ENCODE measurements around the gene SPATA3.
A peak's percentile ranks its signal among the peaks of the same experiment; 100 is the strongest.

Gene SPATA3

DNA sequence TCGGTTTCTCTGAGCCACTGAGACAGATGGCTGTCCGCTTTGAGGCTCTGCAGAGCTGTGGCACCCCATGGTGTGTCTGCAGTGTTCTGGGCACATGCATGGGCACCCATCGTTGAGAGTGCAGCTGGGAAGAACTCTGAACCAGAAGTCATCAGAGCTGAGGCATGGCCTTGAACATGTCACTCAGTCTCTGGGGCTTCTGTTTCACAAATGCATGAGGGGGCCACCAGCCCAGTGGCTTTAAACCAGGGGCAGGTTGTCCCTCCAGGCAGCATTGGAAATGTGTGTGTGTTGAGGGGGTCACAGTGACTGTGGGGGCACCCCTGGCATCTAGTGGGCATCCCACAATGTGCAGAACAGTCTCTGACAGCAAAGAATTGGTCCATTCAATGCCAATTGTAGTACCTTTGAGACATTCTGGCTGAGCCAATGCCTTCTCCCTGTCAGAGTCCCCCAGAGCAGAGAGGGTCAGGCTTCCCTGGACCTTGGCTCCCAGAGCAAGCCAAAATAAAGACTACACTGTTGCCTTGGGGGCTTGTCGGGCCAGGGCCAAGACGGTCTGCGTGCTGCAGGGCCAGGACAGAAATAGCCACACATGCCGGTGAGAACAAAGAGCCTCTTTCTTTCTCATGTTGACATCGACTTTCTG is 51.5 kb downstream of the SPATA3 start:
- Histone ChIP-seq H3K4me3 (ENCODE audit: low read length) (no peak overlapping the region), H3K27ac (ENCODE audit: low read length) (no peak overlapping the region)

DNA sequence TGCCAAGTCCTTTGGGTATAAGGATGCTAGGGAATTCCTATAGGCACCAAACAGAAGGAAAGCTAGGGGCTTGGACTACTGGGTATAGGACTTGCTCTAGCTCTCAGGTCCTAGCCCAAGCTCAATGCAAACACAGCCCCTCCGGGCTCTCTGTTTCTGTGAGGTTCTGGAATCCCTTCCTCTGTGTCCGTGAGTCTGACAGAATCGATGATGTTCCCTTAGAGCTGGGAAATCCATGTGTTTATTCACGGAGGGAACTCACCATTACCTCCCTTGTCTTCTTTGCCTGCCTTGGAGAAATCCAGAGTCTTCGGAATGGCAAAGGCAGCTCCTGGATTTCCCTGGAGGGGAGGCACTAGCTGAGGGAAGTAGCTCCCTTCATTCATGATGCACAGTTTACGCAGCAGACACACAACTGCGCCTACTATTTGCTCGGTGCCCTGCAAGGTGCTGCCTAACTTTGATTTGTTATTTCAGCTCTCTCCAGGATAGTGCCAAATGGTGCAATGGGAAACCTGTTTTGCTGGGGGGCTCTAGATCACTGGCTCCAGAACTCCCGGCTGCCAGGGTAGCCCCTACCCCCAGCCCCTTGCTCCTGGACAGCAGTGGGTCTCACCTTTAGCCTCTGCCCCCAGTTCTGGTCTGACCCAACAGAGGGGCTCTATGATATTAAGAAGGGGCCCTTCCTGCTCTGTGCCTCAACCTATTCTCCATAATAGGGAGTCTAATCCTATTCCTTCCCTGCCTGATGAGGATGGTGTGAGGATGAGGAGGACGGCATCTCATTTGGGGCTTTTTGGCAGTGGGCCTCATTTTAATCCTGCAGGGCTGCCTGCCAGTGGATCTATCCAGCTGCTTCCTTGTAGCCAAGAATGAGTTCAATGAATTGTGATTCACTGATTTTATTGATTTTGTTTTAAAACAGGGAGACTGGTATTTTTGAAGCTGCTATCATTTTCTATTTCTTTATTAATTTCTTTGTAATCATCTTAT is 52.3 kb downstream of the SPATA3 start:
- Histone ChIP-seq H3K4me3 (ENCODE audit: low read length) (no peak overlapping the region), H3K36me3 (ENCODE audit: insufficient read depth, low read depth, low read length) (no peaks in the 10 kb centered on the region), H3K9ac (ENCODE audit: low read depth, low read length) (no peak overlapping the region), H3K27me3 (ENCODE audit: insufficient read depth, low read length) (peaks cover 41% of the 10 kb centered on the region), H3K27ac (ENCODE audit: low read length) (no peak overlapping the region), H3K4me1 (ENCODE audit: insufficient read depth, low read length) (no peaks in the 10 kb centered on the region; the same call in 1 of the 2 replicates), H3K9me3 (ENCODE audit: insufficient read depth, low read depth, low read length) (no peaks in the 10 kb centered on the region)

More for the DNA sequence above, 51.5 kb downstream of the SPATA3 start:
- H3K9ac ChIP-seq (ENCODE audit: low read depth, low read length): no peak overlapping the region
- H3K9me3 ChIP-seq (ENCODE audit: insufficient read depth, low read depth, low read length): no peaks in the 10 kb centered on the region
- H3K27me3 ChIP-seq (ENCODE audit: insufficient read depth, low read length): peaks cover 34% of the 10 kb centered on the region
- no peaks in the 10 kb centered on the region; the same call in 1 of the 2 replicates for H3K4me1 ChIP-seq (ENCODE audit: insufficient read depth, low read length)
- no peaks in the 10 kb centered on the region for H3K36me3 ChIP-seq (ENCODE audit: insufficient read depth, low read depth, low read length)

DNA sequence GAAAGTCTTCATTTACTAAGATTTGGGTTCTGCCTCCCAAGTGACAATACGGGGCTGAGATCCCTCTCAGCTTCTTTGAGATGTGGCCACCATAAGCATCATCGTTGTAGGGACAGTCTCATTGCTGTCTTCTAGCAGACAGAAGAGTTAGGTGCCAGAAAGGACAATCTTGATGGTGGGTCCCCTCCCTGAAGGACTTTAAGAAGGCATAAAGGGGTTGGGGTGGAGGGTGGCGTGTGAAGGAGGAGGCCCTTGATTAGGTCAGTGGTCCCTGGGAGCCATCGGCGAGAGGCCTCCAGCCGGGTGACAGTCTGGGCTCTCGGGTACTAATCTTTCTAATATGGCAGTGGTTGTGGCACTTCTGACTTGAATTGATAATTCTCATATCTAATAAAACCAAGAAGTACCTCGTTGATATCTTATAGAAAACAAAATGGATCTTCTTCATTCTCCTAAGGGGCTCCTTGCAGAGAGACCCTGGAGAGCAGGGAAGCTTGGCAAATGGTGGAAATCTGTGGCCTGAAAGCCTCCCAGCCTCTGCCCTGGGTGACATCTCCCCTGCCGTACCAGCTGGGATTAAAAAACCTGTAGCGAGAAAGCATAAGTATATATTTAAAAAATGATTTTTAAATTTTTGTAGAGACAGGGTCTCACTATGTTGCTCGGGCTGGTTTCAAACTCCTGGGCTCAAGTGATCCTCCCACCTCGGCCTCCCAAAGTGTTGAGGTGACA is 53.5 kb downstream of the SPATA3 start:
- no peak overlapping the region for H3K27ac ChIP-seq (ENCODE audit: low read length)
- no peaks in the 10 kb centered on the region; the same call in 1 of the 2 replicates for H3K4me1 ChIP-seq (ENCODE audit: insufficient read depth, low read length)

GRCh38 chr2:231050018-231050901 is 54.3 kb downstream of the SPATA3 start:
- Histone ChIP-seq H3K27me3 (ENCODE audit: insufficient read depth, low read length) (peaks cover 57% of the 10 kb centered on the region), H3K4me3 (ENCODE audit: low read length) (no peak overlapping the region), H3K27ac (ENCODE audit: low read length) (no peak overlapping the region), H3K9ac (ENCODE audit: low read depth, low read length) (no peak overlapping the region), H3K9me3 (ENCODE audit: insufficient read depth, low read depth, low read length) (no peaks in the 10 kb centered on the region), H3K4me1 (ENCODE audit: insufficient read depth, low read length) (no peaks in the 10 kb centered on the region; the same call in 1 of the 2 replicates), H3K36me3 (ENCODE audit: insufficient read depth, low read depth, low read length) (no peaks in the 10 kb centered on the region)

More for the DNA sequence above, 53.5 kb downstream of the SPATA3 start:
- no peak overlapping the region for H3K9ac ChIP-seq (ENCODE audit: low read depth, low read length)
- no peaks in the 10 kb centered on the region for H3K36me3 ChIP-seq (ENCODE audit: insufficient read depth, low read depth, low read length)
- H3K27me3 ChIP-seq (ENCODE audit: insufficient read depth, low read length): peaks cover 53% of the 10 kb centered on the region
- H3K9me3 ChIP-seq (ENCODE audit: insufficient read depth, low read depth, low read length): no peaks in the 10 kb centered on the region
- no peak overlapping the region for H3K4me3 ChIP-seq (ENCODE audit: low read length)

DNA sequence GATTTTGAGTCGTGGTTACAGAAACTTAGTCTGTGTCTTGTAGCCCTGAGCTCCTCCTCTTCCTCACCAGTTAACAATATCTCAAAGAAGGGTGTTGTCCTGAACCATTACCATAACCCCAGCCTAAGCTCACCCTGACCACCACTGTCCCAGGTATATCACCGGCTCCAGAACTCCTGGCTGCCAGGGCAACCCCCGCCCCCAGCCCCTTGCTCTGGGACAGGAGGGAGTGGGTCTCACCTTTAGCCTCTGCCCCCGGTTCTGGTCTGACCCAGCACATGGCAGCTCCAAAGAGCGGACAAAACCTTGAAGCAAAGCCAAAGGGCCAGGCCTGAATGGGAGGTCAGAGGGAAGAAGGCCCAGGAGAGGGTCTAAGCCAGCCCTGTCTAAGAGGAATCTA is 55.2 kb downstream of the SPATA3 start:
- H3K27ac ChIP-seq (ENCODE audit: low read length): no peak overlapping the region
- no peaks in the 10 kb centered on the region for H3K36me3 ChIP-seq (ENCODE audit: insufficient read depth, low read depth, low read length)
- H3K9me3 ChIP-seq (ENCODE audit: insufficient read depth, low read depth, low read length): no peaks in the 10 kb centered on the region
- no peaks in the 10 kb centered on the region; the same call in 1 of the 2 replicates for H3K4me1 ChIP-seq (ENCODE audit: insufficient read depth, low read length)
- H3K4me3 ChIP-seq (ENCODE audit: low read length): no peak overlapping the region
- peaks cover 57% of the 10 kb centered on the region for H3K27me3 ChIP-seq (ENCODE audit: insufficient read depth, low read length)
- H3K9ac ChIP-seq (ENCODE audit: low read depth, low read length): no peak overlapping the region

- H3K9me3 ChIP-seq (ENCODE audit: insufficient read depth, low read depth, low read length): no peaks in the 10 kb centered on the region
- peak overlapping the region; percentile 47; the same call in 1 of the 2 replicates for H3K9ac ChIP-seq (ENCODE audit: low read depth, low read length)
- peaks cover 52% of the 10 kb centered on the region for H3K27me3 ChIP-seq (ENCODE audit: insufficient read depth, low read length)
- H3K4me3 ChIP-seq (ENCODE audit: low read length): peak overlapping the region; percentile 74
- H3K36me3 ChIP-seq (ENCODE audit: insufficient read depth, low read depth, low read length): no peaks in the 10 kb centered on the region
- H3K4me1 ChIP-seq (ENCODE audit: insufficient read depth, low read length): no peaks in the 10 kb centered on the region; the same call in 1 of the 2 replicates
- H3K27ac ChIP-seq (ENCODE audit: low read length): no peak overlapping the region
Measured at GRCh38 chr2:231052494-231053451, 56.9 kb downstream of the SPATA3 start.

GRCh38 chr2:231053846-231054245 is 57.9 kb downstream of the SPATA3 start:
- Histone ChIP-seq H3K4me1 (ENCODE audit: insufficient read depth, low read length) (peaks cover 3% of the 10 kb centered on the region; the same call in 1 of the 2 replicates), H3K9me3 (ENCODE audit: insufficient read depth, low read depth, low read length) (no peaks in the 10 kb centered on the region), H3K27ac (ENCODE audit: low read length) (no peak overlapping the region), H3K4me3 (ENCODE audit: low read length) (no peak overlapping the region), H3K27me3 (ENCODE audit: insufficient read depth, low read length) (peaks cover 48% of the 10 kb centered on the region), H3K36me3 (ENCODE audit: insufficient read depth, low read depth, low read length) (no peaks in the 10 kb centered on the region; the same call in 1 of the 2 replicates), H3K9ac (ENCODE audit: low read depth, low read length) (no peak overlapping the region)

- Histone ChIP-seq H3K4me1 (ENCODE audit: insufficient read depth, low read length) (peaks cover 3% of the 10 kb centered on the region; the same call in 1 of the 2 replicates), H3K9me3 (ENCODE audit: insufficient read depth, low read depth, low read length) (no peaks in the 10 kb centered on the region), H3K27ac (ENCODE audit: low read length) (peak within 1 kb of the TSS; percentile 75), H3K36me3 (ENCODE audit: insufficient read depth, low read depth, low read length) (peaks cover 10% of the 10 kb centered on the region), H3K27me3 (ENCODE audit: insufficient read depth, low read length) (peaks cover 29% of the 10 kb centered on the region), H3K9ac (ENCODE audit: low read depth, low read length) (peak within 1 kb of the TSS; percentile 95), H3K4me3 (ENCODE audit: low read length) (peak within 1 kb of the TSS; percentile 85)
Measured at GRCh38 chr2:231056453-231057416, 60.8 kb downstream of the SPATA3 start, which contains the start of gene PSMD1. Gene PSMD1, plus strand, starts transcription at chr2:231056867. Its CDS starts 159 bp downstream, at chr2:231057026.

DNA sequence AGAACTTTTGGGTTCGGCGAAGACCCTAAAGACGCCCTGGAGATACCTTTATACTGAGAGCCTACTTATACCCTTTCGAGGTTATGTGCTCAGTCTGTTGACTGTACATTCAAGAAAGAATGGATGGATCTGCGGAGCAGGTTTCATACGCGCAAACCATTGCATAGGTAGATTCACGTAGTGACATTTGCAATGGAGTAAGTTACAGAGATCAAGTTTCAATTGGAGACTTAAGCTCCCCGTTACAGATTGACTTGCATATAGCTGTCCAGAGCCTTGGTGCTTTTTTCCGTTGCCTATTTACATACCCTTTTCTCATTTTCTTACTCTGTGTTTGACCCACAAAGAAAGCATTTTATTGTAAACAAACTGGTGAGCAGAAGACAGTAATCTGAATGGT is 61.7 kb downstream of the SPATA3 start:
- peaks cover 3% of the 10 kb centered on the region; the same call in 1 of the 2 replicates for H3K4me1 ChIP-seq (ENCODE audit: insufficient read depth, low read length)
- H3K4me3 ChIP-seq (ENCODE audit: low read length): peak overlapping the region; percentile 85
- peaks cover 21% of the 10 kb centered on the region for H3K27me3 ChIP-seq (ENCODE audit: insufficient read depth, low read length)
- peak overlapping the region; percentile 95 for H3K9ac ChIP-seq (ENCODE audit: low read depth, low read length)
- H3K27ac ChIP-seq (ENCODE audit: low read length): peak overlapping the region; percentile 75
- no peaks in the 10 kb centered on the region for H3K9me3 ChIP-seq (ENCODE audit: insufficient read depth, low read depth, low read length)
- peaks cover 18% of the 10 kb centered on the region for H3K36me3 ChIP-seq (ENCODE audit: insufficient read depth, low read depth, low read length)

Data from iPS-20b (cell line).